OCI-LY1 (cell line): ENCODE results near the gene SEMA5A.

Source experiments
- EZH2 ChIP-seq: fragments of 200-600 bp; sonication (generic), shearing (Covaris generic); IDR thresholded peaks from 2 replicates; pipeline ENCODE4 v1.8.0; 2017; ENCODE audit warnings: borderline replicate concordance, mixed run types, mild to moderate bottlenecking, antibody characterized with exemption, low read length, moderate library complexity, mixed read lengths
- TF ChIP-seq, protein P1 (sequence below): fragments of 200-600 bp; sonication (generic), shearing (Covaris generic); IDR thresholded peaks from 2 replicates; pipeline ENCODE4 v1.5.1; 2017; ENCODE audit warnings: mild to moderate bottlenecking, antibody characterized with exemption, low read length, moderate library complexity, mixed read lengths

DNA sequence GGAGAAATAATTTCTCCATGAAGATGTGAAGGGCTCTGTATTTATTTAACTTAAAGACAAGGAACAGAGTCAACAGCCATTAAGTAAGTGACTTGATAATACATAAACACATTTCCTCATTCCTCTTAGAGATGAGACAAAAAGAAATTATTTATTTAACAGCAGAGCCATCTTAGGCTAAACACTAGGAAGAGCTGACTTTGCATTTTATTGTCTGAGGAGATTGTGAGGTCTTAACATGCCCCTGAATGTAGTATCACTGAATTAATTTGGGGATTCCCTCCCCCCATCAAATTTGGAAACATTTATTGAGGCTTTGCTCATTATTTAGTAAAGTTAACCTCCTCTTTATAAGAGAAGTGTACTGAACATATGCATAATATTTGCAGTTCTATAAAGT, 49.0 kb upstream of the SEMA5A start:
- TF ChIP-seq, protein P1, sequence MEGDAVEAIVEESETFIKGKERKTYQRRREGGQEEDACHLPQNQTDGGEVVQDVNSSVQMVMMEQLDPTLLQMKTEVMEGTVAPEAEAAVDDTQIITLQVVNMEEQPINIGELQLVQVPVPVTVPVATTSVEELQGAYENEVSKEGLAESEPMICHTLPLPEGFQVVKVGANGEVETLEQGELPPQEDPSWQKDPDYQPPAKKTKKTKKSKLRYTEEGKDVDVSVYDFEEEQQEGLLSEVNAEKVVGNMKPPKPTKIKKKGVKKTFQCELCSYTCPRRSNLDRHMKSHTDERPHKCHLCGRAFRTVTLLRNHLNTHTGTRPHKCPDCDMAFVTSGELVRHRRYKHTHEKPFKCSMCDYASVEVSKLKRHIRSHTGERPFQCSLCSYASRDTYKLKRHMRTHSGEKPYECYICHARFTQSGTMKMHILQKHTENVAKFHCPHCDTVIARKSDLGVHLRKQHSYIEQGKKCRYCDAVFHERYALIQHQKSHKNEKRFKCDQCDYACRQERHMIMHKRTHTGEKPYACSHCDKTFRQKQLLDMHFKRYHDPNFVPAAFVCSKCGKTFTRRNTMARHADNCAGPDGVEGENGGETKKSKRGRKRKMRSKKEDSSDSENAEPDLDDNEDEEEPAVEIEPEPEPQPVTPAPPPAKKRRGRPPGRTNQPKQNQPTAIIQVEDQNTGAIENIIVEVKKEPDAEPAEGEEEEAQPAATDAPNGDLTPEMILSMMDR: no peak
- TF ChIP-seq EZH2: no peak
